ENCODE measurements around the gene DHODH. TPM values are rescaled to one million over a fixed set of nuclear protein-coding genes. Genes with fewer than 3 reads are reported as not detected.
A peak's percentile ranks its signal among the peaks of the same experiment; 100 is the strongest.

DHODH gene
- total and polyA plus RNA-seq, 2 donors (not counting 3 experiments of a cell fraction or from before 2014, with no cell fraction given) = 5.8 to 9.2 TPM

- Histone ChIP-seq H3K9ac (replicated peaks; ENCODE audit: extremely low read depth, insufficient read depth, low read length) (no peak overlapping the region), H3K36me3 (ENCODE audit: control insufficient read depth in 2 of 2, extremely low read depth in 1 of 2, insufficient read depth in 2 of 2, low read length in 2 of 2) (no peaks in the 10 kb centered on the region), H3K9me1 (replicated peaks; ENCODE audit: control insufficient read depth, extremely low read depth, insufficient read depth, low read length) (no peaks in the 10 kb centered on the region), H2AFZ (ENCODE audit: low read depth, low read length) (no peak overlapping the region), H3K4me2 (ENCODE audit: insufficient read depth, low read length) (no peak overlapping the region), H3K27me3 (ENCODE audit: control insufficient read depth in 2 of 2, insufficient read depth in 2 of 2, low read length in 2 of 2) (peaks cover 0 to 3% of the 10 kb centered on the region in 2 experiments), H3K27ac (ENCODE audit: insufficient read depth, low read depth, low read length) (no peak overlapping the region), H3K4me3 (replicated peaks in 1 of 3; ENCODE audit: insufficient read depth in 1 of 3, low read depth in 1 of 3, low read length in 3 of 3) (no peak overlapping the region), H3K9me3 (replicated peaks; ENCODE audit: control insufficient read depth, insufficient read depth, low read length) (no peaks in the 10 kb centered on the region), H3K79me2 (ENCODE audit: control insufficient read depth, insufficient read depth, low read length) (no peaks in the 10 kb centered on the region), H3K4me1 (ENCODE audit: control insufficient read depth, extremely low read depth, insufficient read depth, low read length) (peaks cover 3% of the 10 kb centered on the region), H4K20me1 (replicated peaks; ENCODE audit: control insufficient read depth, extremely low read depth, insufficient read depth, low read length) (no peaks in the 10 kb centered on the region)
- CTCF ChIA-PET = interaction anchor here (0.6 to 8.7 kb wide), 88 partner anchors 10 to 549 kb away, joined by 3 to 212 read pairs (median 5); partner anchors contain the start of genes AP1G1, DHX38, IST1 and PKD1L3
- no TSS peak for BruUV-seq (replicated peaks)
- dilution Hi-C loops (cut with MboI; ENCODE audit: extremely low pct_ligation_motif_present, low sequenced_read_pairs) = no loop called here
- peak; percentile 87 for FAIRE-seq
- TF ChIP-seq, protein P1, sequence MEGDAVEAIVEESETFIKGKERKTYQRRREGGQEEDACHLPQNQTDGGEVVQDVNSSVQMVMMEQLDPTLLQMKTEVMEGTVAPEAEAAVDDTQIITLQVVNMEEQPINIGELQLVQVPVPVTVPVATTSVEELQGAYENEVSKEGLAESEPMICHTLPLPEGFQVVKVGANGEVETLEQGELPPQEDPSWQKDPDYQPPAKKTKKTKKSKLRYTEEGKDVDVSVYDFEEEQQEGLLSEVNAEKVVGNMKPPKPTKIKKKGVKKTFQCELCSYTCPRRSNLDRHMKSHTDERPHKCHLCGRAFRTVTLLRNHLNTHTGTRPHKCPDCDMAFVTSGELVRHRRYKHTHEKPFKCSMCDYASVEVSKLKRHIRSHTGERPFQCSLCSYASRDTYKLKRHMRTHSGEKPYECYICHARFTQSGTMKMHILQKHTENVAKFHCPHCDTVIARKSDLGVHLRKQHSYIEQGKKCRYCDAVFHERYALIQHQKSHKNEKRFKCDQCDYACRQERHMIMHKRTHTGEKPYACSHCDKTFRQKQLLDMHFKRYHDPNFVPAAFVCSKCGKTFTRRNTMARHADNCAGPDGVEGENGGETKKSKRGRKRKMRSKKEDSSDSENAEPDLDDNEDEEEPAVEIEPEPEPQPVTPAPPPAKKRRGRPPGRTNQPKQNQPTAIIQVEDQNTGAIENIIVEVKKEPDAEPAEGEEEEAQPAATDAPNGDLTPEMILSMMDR (IDR thresholded peaks at IDR 0.05; ENCODE audit: extremely low read depth in 1 of 2, insufficient read depth in 1 of 2, low read depth in 1 of 2, low read length in 2 of 2) = peak; percentile 76 to 79
- TF ChIP-seq EZH2 (IDR thresholded peaks at IDR 0.05; ENCODE audit: borderline replicate concordance, low read depth, low read length, severe bottlenecking) = no peak
- no peak for TF ChIP-seq MYC (IDR thresholded peaks at IDR 0.05; ENCODE audit: low read depth, low read length)
- TF ChIP-seq, protein P2, sequence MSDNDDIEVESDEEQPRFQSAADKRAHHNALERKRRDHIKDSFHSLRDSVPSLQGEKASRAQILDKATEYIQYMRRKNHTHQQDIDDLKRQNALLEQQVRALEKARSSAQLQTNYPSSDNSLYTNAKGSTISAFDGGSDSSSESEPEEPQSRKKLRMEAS (IDR thresholded peaks at IDR 0.05; ENCODE audit: insufficient read depth, insufficient read length) = no peak
- no peak for TF ChIP-seq POLR2AphosphoS5 (IDR thresholded peaks at IDR 0.05; ENCODE audit: insufficient read depth, low read depth, low read length)
- intact Hi-C loops (cut with micrococcal nuclease) = loop anchor here (1.0 to 5.0 kb wide), 9 partner anchors 32 to 215 kb away; partner anchors contain the start of genes ATXN1L, IST1 and ZNF821
- peak; percentile 91 for DNase-seq (ENCODE audit: low read depth, low spot score)
- POLR2A ChIA-PET = interaction anchor here (0.9 kb wide), 1 partner anchor 78 kb away, joined by 3 read pairs; no protein-coding TSS in a partner anchor
Observed at GRCh38 chr16:71961066-71962039, 47.2 kb upstream of the DHODH start.
